Karpas-422 (cell line): ENCODE results near the gene SLC27A4. TPM values are rescaled to one million over a fixed set of nuclear protein-coding genes. Genes with fewer than 3 reads are reported as not detected.

Experiments
- DNase-seq: peaks from one replicate; pipeline ENCODE4 v3.0.0-alpha.2; 2015
- H2AFZ ChIP-seq: fragments of 200-600 bp; sonication (generic); 2 replicates; pipeline ENCODE4 v1.6.1; 2014; ENCODE audit warnings: antibody characterized with exemption, low read length, mixed read lengths
- H3K27ac ChIP-seq: fragments of 200-600 bp; sonication (generic); 2 replicates; pipeline ENCODE4 v1.5.1; 2014; ENCODE audit warnings: mild to moderate bottlenecking, low read length, moderate library complexity
- H3K27me3 ChIP-seq: fragments of 200-600 bp; sonication (generic); 2 replicates; pipeline ENCODE4 v1.6.1; 2014; ENCODE audit warnings: low read length, mixed read lengths
- H3K36me3 ChIP-seq: fragments of 200-600 bp; sonication (generic); 2 replicates; pipeline ENCODE4 v1.6.1; 2014; ENCODE audit warnings: low read length, mixed read lengths; ENCODE audit not compliant: insufficient read depth
- H3K4me1 ChIP-seq: fragments of 200-600 bp; sonication (generic); 2 replicates; pipeline ENCODE4 v1.6.1; 2014; ENCODE audit warnings: mild to moderate bottlenecking, low read length, mixed read lengths
- H3K4me2 ChIP-seq: fragments of 200-600 bp; sonication (generic); 2 replicates; pipeline ENCODE4 v1.6.1; 2014; ENCODE audit warnings: low read length, low read depth, mild to moderate bottlenecking; ENCODE audit not compliant: poor library complexity, severe bottlenecking
- H3K4me3 ChIP-seq: fragments of 200-600 bp; sonication (generic); 2 replicates; pipeline ENCODE4 v1.5.1; 2014; ENCODE audit warnings: mild to moderate bottlenecking, antibody characterized with exemption, low read length, mixed read lengths
- H3K79me2 ChIP-seq: fragments of 200-600 bp; sonication (generic); 2 replicates; pipeline ENCODE4 v1.6.1; 2014; ENCODE audit warnings: mild to moderate bottlenecking, low read length, mixed read lengths
- H3K9ac ChIP-seq: fragments of 200-600 bp; sonication (generic); 2 replicates; pipeline ENCODE4 v1.6.0; 2014; ENCODE audit warnings: low read length
- H3K9me2 ChIP-seq: fragments of 200-600 bp; sonication (generic), shearing (Covaris generic); replicated peaks from 2 replicates; pipeline ENCODE4 v1.6.0; 2014; ENCODE audit warnings: mild to moderate bottlenecking, low read length, moderate library complexity; ENCODE audit not compliant: insufficient read depth
- H3K9me3 ChIP-seq: fragments of 300-700, 200-600 bp; sonication (generic); 2 replicates; pipeline ENCODE4 v1.6.1; 2014; ENCODE audit warnings: low read length, mixed read lengths
- H4K20me1 ChIP-seq: fragments of 200-600 bp; sonication (generic); 2 replicates; pipeline ENCODE4 v1.6.1; 2014; ENCODE audit warnings: mild to moderate bottlenecking, antibody characterized with exemption, low read length, low read depth; ENCODE audit not compliant: insufficient read depth
- total RNA-seq: library from RNA; depleted of rRNA; stranded (reverse); fragments of >200 nt; shearing (Covaris generic); gene quantifications from 2 replicates; pipeline ENCODE4 v1.2.3, GENCODE V29; 2014; ENCODE audit warnings: low replicate concordance; rRNA removed

Gene SLC27A4
- total RNA-seq, result 18.5 and 24.4 TPM in 2 replicates

DNA sequence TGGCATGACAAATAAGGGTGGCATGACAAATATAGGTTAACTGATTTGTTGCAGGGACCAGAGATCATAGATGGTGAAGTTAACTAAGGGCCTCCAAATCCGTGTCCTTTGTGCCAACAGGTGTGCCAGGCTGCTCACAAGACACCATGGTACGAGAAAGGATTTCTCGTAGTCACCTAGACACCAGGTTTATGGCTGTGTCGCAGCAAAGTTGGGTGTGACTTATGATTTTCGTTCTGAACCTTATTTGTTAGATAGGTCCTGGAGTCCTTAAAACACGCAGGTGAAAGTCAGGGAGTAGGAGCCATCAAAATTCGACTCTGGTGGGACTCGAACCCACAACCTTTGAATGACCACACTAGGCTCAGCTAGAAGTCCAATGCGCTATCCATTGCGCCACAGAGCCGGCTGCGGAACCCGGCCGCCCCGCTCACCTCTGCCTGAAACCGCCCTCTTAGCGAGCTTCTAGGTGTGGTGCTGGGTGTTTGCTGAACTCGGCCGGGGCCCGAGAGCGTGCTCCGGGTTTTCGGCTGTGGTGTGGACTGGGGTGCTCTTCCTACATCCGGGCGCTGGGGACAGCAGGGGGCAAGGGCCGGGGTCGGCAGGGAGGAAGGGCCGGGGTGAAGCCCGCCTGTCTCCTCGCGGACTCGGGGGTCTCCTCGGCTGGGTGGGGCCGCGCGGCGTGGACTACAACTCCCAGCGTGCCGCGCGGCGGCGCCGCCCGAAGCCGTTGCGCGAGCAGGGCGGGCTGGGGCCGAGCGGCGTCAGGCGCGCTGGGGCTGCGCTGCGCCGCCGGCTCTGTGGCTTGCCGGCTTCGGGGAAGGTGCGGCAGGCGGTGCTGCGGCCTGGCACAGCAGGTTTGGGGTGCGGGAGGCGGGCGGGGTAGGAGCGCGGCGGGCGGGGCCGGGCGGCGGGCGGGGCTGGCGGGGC, at the start of gene SLC27A4:
TSS of gene SLC27A4 (plus strand) at position 767 of the 930 bp plus-strand sequence. CDS start 2,606 bp downstream, outside the sequence.
- Histone ChIP-seq H4K20me1 (no peaks in the 10 kb centered on the region), H3K27me3 (no peaks in the 10 kb centered on the region), H3K79me2 (peaks cover 6% of the 10 kb centered on the region), H3K9me2 (no peaks in the 10 kb centered on the region), H3K9ac (peak within 1 kb of the TSS; percentile 88), H3K4me3 (peak within 1 kb of the TSS; percentile 98), H3K9me3 (no peaks in the 10 kb centered on the region), H3K4me1 (peaks cover 15% of the 10 kb centered on the region), H3K36me3 (peaks cover 3% of the 10 kb centered on the region; the same call in 1 of the 2 replicates), H2AFZ (peak within 1 kb of the TSS; percentile 95), H3K27ac (peak within 1 kb of the TSS; percentile 26; the same call in 1 of the 2 replicates), H3K4me2 (peak within 1 kb of the TSS; percentile 96)
- DNase-seq, result peak; percentile 93

- Histone ChIP-seq H3K79me2 (no peaks in the 10 kb centered on the region), H3K9me3 (no peaks in the 10 kb centered on the region), H4K20me1 (no peaks in the 10 kb centered on the region), H3K4me2 (no peak overlapping the region), H3K9ac (no peak overlapping the region), H3K27ac (no peak overlapping the region), H3K27me3 (no peaks in the 10 kb centered on the region), H3K4me1 (peaks cover 5% of the 10 kb centered on the region), H3K36me3 (no peaks in the 10 kb centered on the region), H3K4me3 (no peak overlapping the region), H3K9me2 (no peaks in the 10 kb centered on the region), H2AFZ (no peak overlapping the region)
- no peak for DNase-seq
Observed at GRCh38 chr9:128292009-128292408, 48.3 kb upstream of the SLC27A4 start.

GRCh38 chr9:128293091-128293490, 47.2 kb upstream of the SLC27A4 start:
- H3K4me2 ChIP-seq, result no peak overlapping the region
- no peaks in the 10 kb centered on the region for H3K36me3 ChIP-seq
- DNase-seq, result peak; percentile 48
- H3K9ac ChIP-seq, result 0 out of 2 replicates have a peak overlapping the region, but pooled peaks have one; percentile 13
- H3K79me2 ChIP-seq, result no peaks in the 10 kb centered on the region
- peaks cover 5% of the 10 kb centered on the region for H3K4me1 ChIP-seq
- H3K9me2 ChIP-seq, result no peaks in the 10 kb centered on the region
- no peaks in the 10 kb centered on the region for H4K20me1 ChIP-seq
- no peak overlapping the region for H3K4me3 ChIP-seq
- H2AFZ ChIP-seq, result no peak overlapping the region
- no peaks in the 10 kb centered on the region for H3K9me3 ChIP-seq
- no peak overlapping the region for H3K27ac ChIP-seq
- H3K27me3 ChIP-seq, result no peaks in the 10 kb centered on the region

GRCh38 chr9:128294142-128294541, 46.2 kb upstream of the SLC27A4 start:
- no peak overlapping the region for H3K9ac ChIP-seq
- H3K79me2 ChIP-seq, result no peaks in the 10 kb centered on the region
- no peak overlapping the region for H3K27ac ChIP-seq
- no peak overlapping the region for H3K4me3 ChIP-seq
- no peak for DNase-seq
- H4K20me1 ChIP-seq, result no peaks in the 10 kb centered on the region
- no peaks in the 10 kb centered on the region for H3K9me3 ChIP-seq
- H3K27me3 ChIP-seq, result no peaks in the 10 kb centered on the region
- no peaks in the 10 kb centered on the region for H3K9me2 ChIP-seq
- no peak overlapping the region for H3K4me2 ChIP-seq
- no peaks in the 10 kb centered on the region for H3K36me3 ChIP-seq
- H3K4me1 ChIP-seq, result peaks cover 5% of the 10 kb centered on the region
- no peak overlapping the region for H2AFZ ChIP-seq

DNA sequence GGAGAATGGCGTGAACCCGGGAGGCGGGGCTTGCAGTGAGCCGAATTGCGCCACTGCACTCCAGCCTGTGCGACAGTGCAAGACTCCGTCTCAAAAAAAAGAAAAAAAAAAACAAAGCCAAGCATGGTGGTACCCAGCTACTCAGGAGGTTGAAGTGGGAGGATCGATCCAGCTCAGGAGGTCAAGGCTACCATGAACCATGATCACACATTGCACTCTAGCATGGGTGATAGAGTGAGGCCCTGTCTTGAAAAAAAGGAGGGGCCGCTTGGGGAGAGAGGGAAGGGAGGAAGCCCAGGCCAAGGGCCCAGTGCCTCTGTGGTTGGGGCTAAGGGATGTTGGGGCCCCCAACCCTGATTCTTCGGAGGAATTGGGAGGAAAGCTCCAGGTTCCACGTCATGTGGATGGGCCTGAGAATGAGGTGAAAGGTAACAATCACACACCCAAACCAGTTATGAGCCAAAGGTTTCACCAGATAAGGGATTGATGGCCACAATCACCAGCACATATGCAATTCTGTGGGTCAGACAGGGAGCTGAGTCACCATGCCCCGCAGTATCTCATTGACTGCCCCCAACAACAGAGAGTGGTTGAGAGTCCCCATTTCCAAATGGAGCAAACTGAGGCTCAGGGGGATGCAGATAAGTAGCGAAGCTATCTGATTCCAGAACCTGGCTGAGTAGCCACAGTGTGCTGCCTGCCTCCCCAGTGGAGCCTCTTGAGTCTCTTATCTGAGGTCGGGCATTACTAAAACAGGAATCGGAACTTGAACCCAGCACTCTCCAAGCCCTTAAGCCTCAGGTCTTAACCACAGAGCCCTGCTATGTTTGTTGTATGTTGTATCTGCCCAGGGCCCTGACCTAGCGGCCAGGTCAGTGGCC, 43.7 kb upstream of the SLC27A4 start:
- Histone ChIP-seq H3K36me3 (no peaks in the 10 kb centered on the region), H3K79me2 (no peaks in the 10 kb centered on the region), H3K4me2 (no peak overlapping the region), H3K9me2 (no peaks in the 10 kb centered on the region), H4K20me1 (no peaks in the 10 kb centered on the region), H3K27ac (no peak overlapping the region), H3K4me3 (no peak overlapping the region), H3K9me3 (no peaks in the 10 kb centered on the region), H3K4me1 (peaks cover 5% of the 10 kb centered on the region), H3K27me3 (no peaks in the 10 kb centered on the region), H3K9ac (no peak overlapping the region), H2AFZ (no peak overlapping the region)
- no peak for DNase-seq

- no peak for DNase-seq
- H2AFZ ChIP-seq, result no peak overlapping the region
- no peak overlapping the region for H3K9ac ChIP-seq
- H3K9me3 ChIP-seq, result no peaks in the 10 kb centered on the region
- no peaks in the 10 kb centered on the region for H3K36me3 ChIP-seq
- H3K4me1 ChIP-seq, result peaks cover 5% of the 10 kb centered on the region
- H3K4me2 ChIP-seq, result no peak overlapping the region
- H3K4me3 ChIP-seq, result no peak overlapping the region
- no peaks in the 10 kb centered on the region for H3K79me2 ChIP-seq
- no peaks in the 10 kb centered on the region for H4K20me1 ChIP-seq
- H3K27ac ChIP-seq, result no peak overlapping the region
- no peaks in the 10 kb centered on the region for H3K27me3 ChIP-seq
- no peaks in the 10 kb centered on the region for H3K9me2 ChIP-seq
Observed at GRCh38 chr9:128297221-128297773, 43.0 kb upstream of the SLC27A4 start.

GRCh38 chr9:128298535-128299482, 41.5 kb upstream of the SLC27A4 start:
- no peaks in the 10 kb centered on the region for H3K36me3 ChIP-seq
- H3K9me3 ChIP-seq, result no peaks in the 10 kb centered on the region
- no peaks in the 10 kb centered on the region for H3K9me2 ChIP-seq
- no peak overlapping the region for H2AFZ ChIP-seq
- H3K4me3 ChIP-seq, result no peak overlapping the region
- H3K4me2 ChIP-seq, result no peak overlapping the region
- H3K79me2 ChIP-seq, result no peaks in the 10 kb centered on the region
- H4K20me1 ChIP-seq, result no peaks in the 10 kb centered on the region
- H3K27me3 ChIP-seq, result no peaks in the 10 kb centered on the region
- H3K27ac ChIP-seq, result no peak overlapping the region
- H3K9ac ChIP-seq, result no peak overlapping the region
- H3K4me1 ChIP-seq, result no peaks in the 10 kb centered on the region
- DNase-seq, result no peak
